PC-9 (cell line): ENCODE data around the gene KRT222. TPM values are rescaled to one million over a fixed set of nuclear protein-coding genes. Genes with fewer than 3 reads are reported as not detected.

Experiments used
- BruUV-seq: library from RNA; stranded (reverse); fragments of 400-500 nt; replicated peaks from 2 replicates; lab custom pipeline; 2021; lab: Mats Ljungman, UMichigan
- CTCF ChIA-PET: fragments of 300-600 bp; sonication (Branson Sonifier 250); formaldehyde crosslinking; loops from one replicate; lab custom pipeline; 2022; ENCODE audit warnings: antibody characterized with exemption; lab: Charles Lee
- POLR2A ChIA-PET: fragments of 300-600 bp; sonication (Branson Sonifier 250); formaldehyde crosslinking; loops from one replicate; lab custom pipeline; 2022; ENCODE audit warnings: antibody characterized with exemption; ENCODE audit not compliant: unreplicated experiment; lab: Charles Lee
- DNase-seq, 2 experiments: peaks; one replicate each; pipeline versions ENCODE4 v3.0.0 to v3.0.0-alpha.2; 2015 to 2022; ENCODE audit warnings: mixed read lengths in 1 of 2
- H2AFZ ChIP-seq: fragments of 200-600 bp; sonication (generic); 2 replicates; pipeline ENCODE4 v1.8.1; 2017; ENCODE audit warnings: antibody characterized with exemption
- H3F3A ChIP-seq: fragments of 200-600 bp; sonication (generic); 2 replicates; pipeline ENCODE4 v1.8.1; 2017; ENCODE audit warnings: antibody characterized with exemption, mild to moderate bottlenecking, low read depth; ENCODE audit not compliant: insufficient read depth
- H3K27ac ChIP-seq: fragments of 200-600 bp; sonication (generic); 2 replicates; pipeline ENCODE4 v1.6.1; 2016; ENCODE audit warnings: mixed run types
- H3K27me3 ChIP-seq: fragments of 200-600 bp; sonication (generic); 2 replicates; pipeline ENCODE4 v1.6.1; 2016; ENCODE audit warnings: low read depth, mixed run types; ENCODE audit not compliant: insufficient read depth
- H3K36me3 ChIP-seq: fragments of 200-600 bp; sonication (generic); 2 replicates; pipeline ENCODE4 v1.6.1; 2016; ENCODE audit warnings: low read depth, mixed run types
- H3K4me1 ChIP-seq: fragments of 200-600 bp; sonication (generic); replicated peaks from 2 replicates; pipeline ENCODE4 v1.6.1; 2016; ENCODE audit warnings: mixed run types; ENCODE audit not compliant: insufficient read depth
- H3K4me2 ChIP-seq: fragments of 200-600 bp; sonication (generic); 2 replicates; pipeline ENCODE4 v1.6.1; 2017; ENCODE audit warnings: mixed run types
- H3K4me3 ChIP-seq: fragments of 200-600 bp; sonication (generic); 2 replicates; pipeline ENCODE4 v1.6.1; 2016; ENCODE audit warnings: mixed run types
- H3K79me2 ChIP-seq: fragments of 200-600 bp; sonication (generic); 2 replicates; pipeline ENCODE4 v1.6.1; 2017; ENCODE audit warnings: low read depth, mixed run types
- H3K9me2 ChIP-seq: fragments of 200-600 bp; sonication (generic); 2 replicates; pipeline ENCODE4 v1.8.1; 2017; ENCODE audit warnings: mild to moderate bottlenecking; ENCODE audit not compliant: insufficient read depth
- H3K9me3 ChIP-seq: fragments of 200-600 bp; sonication (generic); 2 replicates; pipeline ENCODE4 v1.8.1; 2016; ENCODE audit warnings: low read depth; ENCODE audit not compliant: insufficient read depth
- H4K20me1 ChIP-seq: fragments of 200-600 bp; sonication (generic); 2 replicates; pipeline ENCODE4 v1.8.1; 2017; ENCODE audit not compliant: insufficient read depth
- CTCF ChIP-seq: fragments of 200-600 bp; sonication (generic); conservative IDR thresholded peaks from 2 replicates; pipeline ENCODE4 v1.6.1; 2017; ENCODE audit warnings: mixed run types, antibody characterized with exemption, mild to moderate bottlenecking, moderate library complexity
- EZH2 ChIP-seq: fragments of 200-600 bp; sonication (generic); IDR thresholded peaks from 2 replicates; pipeline ENCODE4 v1.8.0; 2017; ENCODE audit warnings: antibody characterized with exemption, low read depth
- intact Hi-C: fragments of 100-400 bp; cut with micrococcal nuclease; formaldehyde crosslinking; loops from one replicate; pipeline ENCODE4 v1.10.0; 2022; ENCODE audit not compliant: unreplicated experiment
- total RNA-seq: library from RNA; stranded (reverse); gene quantifications from 2 replicates; pipeline ENCODE4 v1.2.3, GENCODE V29; 2021

Gene KRT222
- total RNA-seq, 1 experiment from 2014 or later: not detected

DNA sequence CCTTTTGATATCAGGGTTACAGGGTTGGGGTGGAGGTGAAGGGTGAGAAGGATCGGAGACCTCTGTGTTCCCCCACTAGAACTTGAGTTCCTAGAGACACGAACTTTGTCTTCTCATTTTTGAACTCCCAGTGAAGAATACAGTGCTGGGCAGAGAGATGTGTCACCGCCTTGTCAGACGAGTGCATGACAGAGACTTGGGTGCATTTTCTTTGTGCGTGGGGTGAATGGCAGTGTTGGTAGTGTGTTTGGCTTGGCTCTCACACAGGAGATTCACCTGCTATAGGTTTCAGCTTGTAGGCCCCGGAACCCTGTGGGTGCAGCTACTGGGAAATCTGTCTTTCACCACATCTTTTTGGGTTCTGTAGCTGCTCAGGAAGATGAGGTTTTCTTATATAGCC is 59.7 kb downstream of the KRT222 start:
- ChIA-PET POLR2A (no interaction called here), CTCF (no interaction called here)
- H3K9me3 ChIP-seq: no peaks in the 10 kb centered on the region
- no peak overlapping the region for H2AFZ ChIP-seq
- TF ChIP-seq CTCF: no peak
- TF ChIP-seq EZH2: no peak
- intact Hi-C loops: no loop called here
- no peaks in the 10 kb centered on the region for H3K9me2 ChIP-seq
- peaks cover 4% of the 10 kb centered on the region; the same call in 1 of the 2 replicates for H3F3A ChIP-seq
- H3K27me3 ChIP-seq: no peaks in the 10 kb centered on the region
- no peaks in the 10 kb centered on the region for H3K36me3 ChIP-seq
- H3K79me2 ChIP-seq: no peaks in the 10 kb centered on the region
- no peak overlapping the region for H3K4me3 ChIP-seq
- no peak for DNase-seq
- H3K27ac ChIP-seq: no peak overlapping the region
- no peaks in the 10 kb centered on the region for H4K20me1 ChIP-seq
- no peak overlapping the region for H3K4me2 ChIP-seq
- no TSS peak for BruUV-seq
- H3K4me1 ChIP-seq: peaks cover 31% of the 10 kb centered on the region

Other genes starting within 250 kb of the KRT222 start
- 156 and 235 TPM in 2 replicates for gene TOP2A, start 247.3 kb downstream of the KRT222 start, total RNA-seq
- gene IGFBP4, start 221.7 kb downstream of the KRT222 start, total RNA-seq: 138 and 211 TPM in 2 replicates
- gene TNS4, start 163.6 kb downstream of the KRT222 start, total RNA-seq: 17.4 and 23.5 TPM in 2 replicates
- not detected in 2 replicates for gene CCR7, start 99.7 kb downstream of the KRT222 start, total RNA-seq
- 75.0 and 90.8 TPM in 2 replicates for gene SMARCE1, start 17.4 kb downstream of the KRT222 start, total RNA-seq
- not detected in 2 replicates for gene KRT24, start 38.6 kb upstream of the KRT222 start, total RNA-seq
- not detected in 2 replicates for gene KRT25, start 90.2 kb upstream of the KRT222 start, total RNA-seq
- gene KRT26, start 107.0 kb upstream of the KRT222 start, total RNA-seq: not detected in 2 replicates
- not detected in 2 replicates for gene KRT27, start 117.4 kb upstream of the KRT222 start, total RNA-seq
- not detected in 2 replicates for gene KRT28, start 134.8 kb upstream of the KRT222 start, total RNA-seq
- gene KRT10, start 157.4 kb upstream of the KRT222 start, total RNA-seq: 22.5 and 49.4 TPM in 2 replicates
- gene KRT12, start 202.0 kb upstream of the KRT222 start, total RNA-seq: not detected in 2 replicates
- gene KRT20, start 220.1 kb upstream of the KRT222 start, total RNA-seq: not detected in 2 replicates